Measurements from ENCODE around the gene STX10.
A peak's percentile ranks its signal among the peaks of the same experiment; 100 is the strongest.
"Not testable (repeated sequence)": the region's sequence is repeated elsewhere in the genome, so short reads cannot be mapped to it uniquely, and the experiment has no call there.

The STX10 gene

DNA sequence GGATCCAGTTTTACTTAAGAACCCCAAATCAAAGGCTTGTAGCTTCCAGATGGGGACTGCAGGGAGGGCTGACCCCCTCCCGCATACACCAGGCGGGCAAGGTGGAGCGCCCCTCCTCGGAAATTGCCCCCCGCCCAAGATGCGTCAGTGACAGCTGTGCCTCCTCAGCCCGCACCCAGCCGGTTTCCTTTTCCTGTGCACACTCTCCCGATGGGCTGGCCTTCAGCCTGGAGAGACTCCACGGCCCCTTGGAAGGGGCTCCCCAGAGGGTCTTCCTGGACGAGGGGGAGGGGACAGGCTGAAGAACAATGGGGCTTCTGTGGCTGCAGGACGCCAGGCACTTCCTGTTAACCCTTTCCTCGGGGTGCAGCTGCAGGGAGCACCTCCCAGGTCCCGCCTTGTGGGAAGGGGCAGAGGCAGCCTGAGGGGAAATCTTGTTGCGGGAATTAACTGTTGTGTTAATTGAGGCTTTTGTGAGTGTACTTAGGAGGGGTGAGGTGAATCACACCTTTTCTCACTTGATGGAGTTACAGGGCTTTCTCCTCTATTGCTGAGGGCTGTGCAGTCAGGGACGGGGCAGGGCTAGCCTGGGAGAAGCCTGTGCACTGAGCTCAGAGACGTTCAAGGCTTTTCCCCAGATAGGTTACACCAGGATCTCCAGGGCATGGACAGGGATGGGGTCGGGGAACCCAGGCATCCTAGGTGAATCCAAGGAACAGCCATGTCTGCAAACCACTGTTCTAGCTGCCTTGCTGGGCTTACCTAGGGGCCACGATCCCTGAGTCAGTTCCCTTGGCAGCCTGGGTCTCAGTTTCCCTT, 14.4 kb upstream of the STX10 start:
- peak; percentile 60 for DNase-seq

- DNase-seq = peak; percentile 34
Observed at GRCh38 chr19:13163609-13164342, 13.6 kb upstream of the STX10 start.

DNA sequence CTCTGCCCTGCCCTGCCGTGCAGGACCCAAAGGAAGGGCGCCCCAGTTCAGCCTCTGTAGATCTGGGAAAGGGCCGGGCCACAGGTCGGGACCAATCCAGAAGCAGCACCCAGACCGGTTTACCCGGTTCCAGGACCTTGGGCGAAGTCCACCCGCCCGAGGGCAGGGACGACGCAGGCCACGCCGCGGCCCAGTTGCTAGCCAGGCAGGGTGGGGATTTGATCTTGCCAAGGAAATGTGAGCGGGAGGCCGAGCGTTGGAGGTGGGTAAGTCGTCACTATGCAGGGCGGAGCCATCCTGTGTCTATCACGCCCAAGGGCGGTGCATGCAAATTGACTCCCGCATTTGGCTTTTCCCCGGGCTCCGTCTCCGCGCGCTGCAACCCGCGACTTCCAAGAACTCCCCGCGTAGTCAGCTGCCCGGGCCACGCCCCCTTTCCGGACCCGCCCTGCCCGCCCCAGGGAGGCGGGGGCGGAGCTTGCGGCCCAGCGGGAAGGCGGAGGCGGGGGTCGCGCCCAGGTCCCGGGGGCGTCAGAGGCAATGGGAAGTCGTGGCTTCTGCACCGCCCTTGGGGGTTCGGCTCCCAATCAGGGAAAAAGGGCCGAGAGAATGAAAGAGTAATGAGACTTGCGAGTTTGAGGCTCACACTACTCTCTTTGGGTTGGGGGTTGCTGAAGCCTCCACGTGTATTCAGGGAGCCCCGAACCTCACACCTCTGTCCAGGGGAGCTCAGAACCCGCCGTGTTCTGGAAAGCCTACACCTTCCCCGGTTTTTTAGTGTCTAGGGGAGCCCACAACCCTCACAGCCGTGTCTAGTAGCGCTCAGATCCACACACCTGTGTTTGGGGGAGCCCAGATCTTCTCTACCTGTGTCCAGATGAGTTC, 12.8 kb upstream of the STX10 start:
- DNase-seq = peak; percentile 91

DNA sequence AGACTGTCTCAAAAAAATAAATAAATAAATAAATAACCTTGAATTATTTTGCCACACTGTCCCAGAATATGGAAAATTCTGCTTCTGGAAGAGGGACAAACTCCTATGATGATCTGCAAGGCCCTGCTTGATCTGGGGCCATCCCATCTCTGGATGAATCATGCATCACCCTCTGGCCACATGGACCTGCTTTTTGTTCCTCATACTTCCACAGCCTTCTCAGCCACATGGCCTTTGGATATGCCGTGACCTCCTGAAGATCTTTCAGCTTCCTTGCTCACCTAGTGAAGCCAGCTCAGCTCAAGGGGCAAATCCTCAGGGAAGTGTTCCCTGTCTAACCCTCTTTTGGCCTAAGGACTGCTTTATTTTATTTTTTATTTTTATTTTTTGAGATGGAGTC, 10.4 kb upstream of the STX10 start:
- no peak for DNase-seq

DNA sequence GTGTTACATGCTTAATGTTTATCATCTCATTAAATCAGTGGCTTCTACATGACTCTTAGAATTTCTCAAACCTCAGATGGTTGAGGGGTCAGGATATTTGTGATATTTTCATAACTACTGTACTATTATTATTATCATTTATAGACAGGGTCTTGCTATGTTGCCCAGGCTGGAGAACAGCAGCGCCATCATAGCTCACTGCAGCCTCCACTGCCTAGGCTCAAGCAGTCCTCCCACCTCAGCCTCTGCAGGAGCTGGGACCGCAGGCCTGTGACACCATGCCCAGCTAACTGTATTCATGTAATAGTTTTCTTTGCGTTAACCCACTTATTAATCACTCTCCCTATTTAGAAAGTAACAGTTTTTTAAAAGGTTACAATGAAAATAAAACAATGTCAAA, 9.5 kb upstream of the STX10 start:
- DNase-seq = no peak

- peak; percentile 90 for DNase-seq
Observed at GRCh38 chr19:13155472-13156359, 5.5 kb upstream of the STX10 start.

DNA sequence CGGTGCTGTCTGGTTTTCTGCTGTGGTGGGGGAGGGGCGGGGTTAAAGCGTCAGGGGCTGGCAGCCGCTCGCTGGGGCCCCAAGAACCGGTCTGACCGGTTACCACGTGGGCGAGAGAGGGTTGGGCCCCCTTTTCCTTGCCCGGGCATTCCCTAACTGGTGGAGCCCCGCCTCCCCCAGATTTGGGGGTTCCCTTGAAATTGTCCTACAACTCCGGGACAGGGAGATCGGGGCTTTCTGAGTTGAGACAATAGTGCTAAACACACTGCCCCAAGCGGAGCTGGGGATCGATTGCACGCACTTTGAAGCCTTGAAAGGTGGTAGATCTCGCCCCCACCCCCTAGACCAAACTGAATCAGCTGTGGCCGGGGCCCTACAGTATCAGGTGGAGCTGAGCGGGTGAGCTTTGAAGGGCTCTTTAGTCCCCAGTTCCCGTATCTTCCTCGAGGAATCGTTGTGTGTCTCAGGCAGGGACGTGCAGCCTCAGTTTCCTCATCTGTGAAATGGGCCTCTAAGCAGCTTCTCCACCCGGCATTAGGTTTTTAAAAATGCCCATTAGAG, 4.8 kb upstream of the STX10 start:
- DNase-seq = peak; percentile 88

GRCh38 chr19:13154241-13154778, 4.1 kb upstream of the STX10 start:
- DNase-seq = peak; percentile 61

DNA sequence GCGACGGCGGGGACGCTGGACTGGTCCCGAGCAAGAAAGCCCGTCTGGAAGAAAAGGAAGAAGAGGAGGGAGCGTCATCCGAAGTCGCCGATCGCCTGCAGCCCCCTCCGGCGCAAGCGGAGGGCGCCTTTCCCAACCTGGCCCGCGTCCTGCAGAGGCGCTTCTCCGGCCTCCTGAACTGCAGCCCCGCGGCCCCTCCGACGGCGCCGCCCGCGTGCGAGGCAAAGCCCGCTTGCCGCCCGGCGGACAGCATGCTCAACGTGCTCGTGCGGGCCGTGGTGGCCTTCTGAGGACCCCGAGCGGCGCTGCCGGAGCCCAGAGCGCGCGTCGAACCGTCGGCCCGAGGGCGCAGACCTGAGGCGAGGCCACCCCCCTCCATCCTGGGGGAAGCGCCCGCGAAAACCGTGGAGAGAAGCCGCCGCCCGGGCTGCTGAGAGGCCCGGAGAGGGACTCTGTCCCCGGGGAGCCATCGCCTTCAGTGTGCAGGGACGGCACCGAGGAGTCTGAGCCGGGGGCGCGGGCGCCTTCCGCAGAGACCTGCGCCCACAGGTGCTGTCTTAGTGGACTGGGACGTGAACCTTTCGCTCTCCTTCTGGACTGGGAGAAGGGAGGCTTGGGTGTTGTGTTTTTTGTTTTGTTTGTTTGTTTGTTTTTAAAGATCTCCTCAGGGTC, 3.5 kb upstream of the STX10 start:
- DNase-seq = no peak

GRCh38 chr19:13152974-13153568, 2.9 kb upstream of the STX10 start:
- DNase-seq = peak; percentile 99

- no peak for DNase-seq
Observed at GRCh38 chr19:13152356-13152973, 2.3 kb upstream of the STX10 start.

DNA sequence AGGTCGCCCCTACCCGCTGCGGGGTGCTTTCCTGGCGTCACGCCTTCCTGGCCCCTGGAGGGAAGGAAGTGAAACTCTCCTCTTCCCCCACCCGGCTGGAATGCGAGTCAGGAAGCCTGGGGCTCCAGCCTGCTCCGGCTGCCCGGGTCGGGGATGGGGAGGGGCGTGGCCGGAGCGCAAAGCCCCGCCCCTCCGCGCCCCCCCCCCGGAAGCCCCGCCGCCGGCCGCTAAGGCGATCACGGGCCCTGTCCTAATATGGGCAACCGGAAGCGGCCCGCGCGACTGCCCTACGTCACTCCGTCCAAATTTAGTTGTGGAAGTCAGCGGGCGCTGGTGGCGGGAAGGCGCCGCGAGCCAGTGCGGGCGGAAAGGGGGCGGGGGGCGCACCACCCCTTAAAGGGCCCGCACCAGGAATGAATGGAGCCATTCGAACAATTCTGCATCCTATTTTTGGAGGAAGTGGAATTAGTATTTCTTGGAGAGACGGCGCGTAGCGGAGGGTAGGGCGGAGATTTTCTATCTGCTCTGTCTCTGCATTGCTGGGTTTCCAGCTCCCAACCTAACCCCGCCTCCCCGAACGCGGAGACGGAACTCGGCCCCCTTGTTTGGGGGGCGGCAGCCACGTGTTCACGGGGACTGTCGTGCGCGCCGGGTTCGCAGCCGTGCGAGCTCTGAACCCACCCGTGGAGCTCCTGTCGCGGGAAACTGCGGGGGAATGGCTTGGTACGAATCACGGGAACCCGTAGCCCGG, 1.6 kb upstream of the STX10 start:
- peak; percentile 97 for DNase-seq

GRCh38 chr19:13150931-13151604, 893 bp upstream of the STX10 start:
- peak; percentile 45 for DNase-seq

- DNase-seq = no peak
Observed at GRCh38 chr19:13149628-13150186, 468 bp downstream of the STX10 start.

DNA sequence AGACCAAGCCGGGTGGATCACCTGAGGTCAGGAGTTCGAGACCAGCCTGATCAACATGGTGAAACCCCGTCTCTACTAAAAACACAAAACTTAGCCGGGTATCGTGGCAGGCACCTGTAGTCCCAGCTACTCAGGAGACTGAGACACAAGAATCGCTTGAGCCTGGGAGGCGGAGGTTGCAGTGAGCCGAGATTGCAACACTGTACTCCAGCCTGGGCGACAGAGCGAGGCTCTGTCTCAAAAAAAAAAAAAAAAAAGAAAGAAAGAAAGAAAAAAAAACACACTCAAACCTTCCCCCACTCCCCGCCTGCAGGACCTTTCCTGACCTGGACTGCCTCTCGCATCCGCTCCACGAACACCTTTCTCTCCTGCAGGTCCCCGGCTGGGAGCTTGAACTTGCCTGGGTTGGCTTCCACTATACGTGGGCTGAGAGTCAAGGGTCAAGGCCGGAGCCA, 975 bp downstream of the STX10 start:
- DNase-seq = not testable (repeated sequence)

DNA sequence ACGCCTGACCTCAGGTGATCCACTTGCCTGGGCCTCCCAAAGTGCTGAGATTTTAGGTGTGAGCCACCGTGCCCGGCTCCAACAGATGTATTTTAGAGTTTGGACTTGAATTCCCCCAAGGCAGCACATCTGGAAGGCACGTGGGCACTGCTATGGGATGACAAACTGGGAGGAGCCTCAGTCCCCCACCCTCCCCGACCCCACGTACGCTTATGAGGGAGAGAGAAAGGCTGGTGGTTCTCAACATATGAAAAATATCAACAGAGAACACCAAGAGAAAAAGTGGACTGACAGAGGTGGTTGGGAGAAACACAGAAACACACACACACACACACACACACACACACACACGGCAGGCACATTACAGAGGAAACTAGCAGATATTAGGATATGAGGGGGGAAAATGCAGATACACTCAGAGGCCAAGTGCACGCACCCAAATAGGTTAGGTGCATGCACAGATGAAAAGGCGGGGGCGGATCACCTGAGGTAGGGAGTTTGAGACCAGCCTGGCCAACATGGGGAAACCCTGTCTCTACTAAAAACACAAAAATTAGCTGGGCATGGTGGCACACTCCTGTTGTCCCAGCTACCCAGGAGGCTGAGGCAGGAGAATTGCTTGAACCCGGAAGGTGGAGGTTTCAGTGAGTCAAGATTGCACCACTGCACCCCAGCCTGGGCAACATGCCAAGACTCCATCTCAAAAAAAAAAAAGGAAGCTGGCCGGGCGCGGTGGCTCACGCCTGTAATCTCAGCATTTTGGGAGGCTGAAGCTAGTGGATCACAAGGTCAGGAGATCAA, 3.2 kb downstream of the STX10 start:
- DNase-seq = no peak

DNA sequence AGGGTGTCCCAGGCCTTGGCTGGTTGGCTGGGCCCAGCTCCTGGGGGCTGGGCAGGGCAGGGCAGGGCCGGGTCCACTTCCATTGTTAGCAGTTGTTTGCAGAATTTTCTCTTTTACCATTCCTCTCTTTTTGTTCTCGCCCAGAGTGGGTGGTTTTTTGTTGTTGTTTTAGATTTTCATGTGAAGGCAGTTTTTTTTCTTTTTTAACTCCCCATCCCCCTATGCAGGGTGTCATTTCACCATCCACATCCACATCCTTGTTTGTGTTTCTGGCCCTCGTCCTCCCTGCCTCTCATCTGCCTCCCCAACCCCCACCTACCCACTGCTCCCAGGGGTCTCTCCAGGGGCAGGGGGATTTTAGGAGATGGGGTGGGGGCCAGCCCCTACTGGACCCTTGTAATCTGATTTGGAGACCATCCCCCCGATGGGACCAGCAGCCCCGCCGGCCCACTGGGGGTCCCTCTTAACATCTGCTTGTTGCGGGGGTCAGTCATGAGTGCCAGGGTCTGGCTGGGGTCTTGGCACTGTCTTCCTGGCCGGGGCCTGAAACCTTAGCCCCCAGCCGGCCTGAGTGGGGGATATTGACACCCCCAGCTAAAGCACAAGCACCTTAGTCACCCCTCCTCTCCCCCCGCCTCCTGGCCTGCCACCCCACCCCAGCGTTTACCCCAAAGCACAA, 10.4 kb downstream of the STX10 start:
- DNase-seq = no peak

Data from CD4-positive, alpha-beta T cell treated with Interleukin-21 for 1 hour (primary cell).